HTERT RPE-1 (cell line): ENCODE measurements around the gene NPL.

ENCODE experiments used
- in situ Hi-C: fragments of 300-500 bp; cut with MboI; formaldehyde crosslinking; loops from 4 replicates; pipeline ENCODE4 v1.14.3; 2020; ENCODE audit warnings: low sequenced_read_pairs

Gene NPL, protein sequence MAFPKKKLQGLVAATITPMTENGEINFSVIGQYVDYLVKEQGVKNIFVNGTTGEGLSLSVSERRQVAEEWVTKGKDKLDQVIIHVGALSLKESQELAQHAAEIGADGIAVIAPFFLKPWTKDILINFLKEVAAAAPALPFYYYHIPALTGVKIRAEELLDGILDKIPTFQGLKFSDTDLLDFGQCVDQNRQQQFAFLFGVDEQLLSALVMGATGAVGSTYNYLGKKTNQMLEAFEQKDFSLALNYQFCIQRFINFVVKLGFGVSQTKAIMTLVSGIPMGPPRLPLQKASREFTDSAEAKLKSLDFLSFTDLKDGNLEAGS

DNA sequence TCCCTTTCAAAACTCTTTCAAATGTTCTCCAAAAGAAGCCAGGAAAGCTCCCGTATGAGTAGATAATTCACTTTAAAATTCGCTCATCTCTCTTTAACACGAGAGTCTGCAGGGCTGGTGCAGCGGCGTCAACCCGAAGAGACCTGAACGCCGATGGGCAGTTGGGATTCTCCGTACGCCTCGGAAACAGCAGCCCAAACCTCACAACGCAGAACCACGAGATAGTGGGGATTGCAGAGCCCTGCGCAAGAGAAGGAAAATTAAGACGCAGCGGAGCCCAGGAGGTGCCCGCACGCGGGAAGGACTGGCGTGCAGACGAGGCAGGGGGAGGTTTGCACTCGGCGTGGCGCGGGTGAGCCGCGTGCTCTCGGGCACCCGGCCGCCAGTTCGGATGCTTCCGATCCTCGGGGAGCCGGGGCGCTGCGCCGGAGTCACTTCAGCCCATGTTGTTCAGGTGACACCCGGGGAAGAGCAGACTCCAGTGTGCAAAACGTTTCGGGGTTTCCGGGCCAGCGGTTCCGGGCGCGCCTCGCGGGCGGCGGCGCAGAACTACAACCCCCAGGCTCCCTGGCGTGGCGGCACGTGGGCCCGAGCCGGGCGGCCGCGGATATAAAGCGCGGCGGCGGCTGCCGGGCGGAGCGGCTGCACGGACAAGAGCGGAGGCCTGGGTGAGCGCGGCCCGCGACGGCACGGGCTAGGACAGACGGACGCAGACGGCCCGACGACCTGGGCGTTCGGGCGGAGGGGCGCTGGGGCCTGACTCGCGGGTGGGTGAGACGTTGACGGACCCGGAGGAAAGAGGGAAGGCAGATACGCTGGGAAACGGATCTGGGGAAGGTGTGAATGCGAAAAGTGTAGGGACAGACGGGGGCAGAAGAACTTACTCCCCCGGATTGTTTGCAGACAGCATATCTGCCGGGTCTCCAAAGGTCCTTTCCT, at the start of gene NPL:
TSS of gene NPL (plus strand) at position 636 of the 939 bp plus-strand sequence. CDS start 4,599 bp downstream, outside the sequence.
- in situ Hi-C loops: no loop called here

GRCh38 chr1:182740120-182740519, 49.5 kb upstream of the NPL start:
- in situ Hi-C loops: no loop called here

- in situ Hi-C loops: no loop called here
Observed at GRCh38 chr1:182742780-182743179, 46.8 kb upstream of the NPL start.

DNA sequence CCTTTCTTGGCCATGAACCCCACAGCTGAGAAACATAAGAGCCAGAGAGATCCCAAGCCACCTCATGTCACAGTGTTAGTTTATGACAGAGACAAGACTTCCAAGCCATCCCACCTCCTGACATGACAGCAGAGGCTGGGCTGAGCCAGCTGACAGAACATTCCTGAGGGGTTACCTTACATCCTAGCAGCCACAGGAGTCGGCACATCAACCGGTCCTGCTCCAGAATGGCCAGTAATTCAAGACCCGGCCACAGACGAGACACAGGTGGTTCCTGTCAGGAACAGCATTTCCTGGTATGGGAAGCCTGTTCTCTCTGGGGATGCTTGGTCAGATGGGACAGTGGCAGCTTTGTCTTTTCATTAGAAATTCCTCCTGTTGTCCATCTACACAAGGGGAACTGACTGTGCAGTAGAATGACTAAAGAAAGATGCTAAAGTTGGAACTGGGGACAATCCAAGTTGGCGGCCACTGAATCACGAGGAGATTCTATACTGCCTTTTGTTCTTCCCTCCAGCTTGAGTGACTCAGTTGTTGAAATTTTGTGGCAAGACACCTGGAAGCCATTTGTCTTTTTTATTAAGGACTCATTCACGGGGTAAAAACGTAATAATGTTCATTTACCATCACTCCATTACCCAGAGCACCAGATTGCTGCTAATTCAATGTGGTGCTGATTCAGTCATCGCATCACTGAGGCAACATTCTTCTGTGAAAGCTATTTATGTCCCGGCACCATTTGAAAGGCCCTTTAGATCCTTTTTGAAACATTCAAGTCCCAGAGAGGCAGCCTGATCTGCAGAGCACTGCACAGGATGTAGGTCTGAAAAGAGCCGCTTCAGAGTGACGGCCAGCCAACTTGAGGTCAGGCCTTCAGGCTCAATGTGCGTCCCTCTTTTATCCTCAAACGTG, 37.2 kb upstream of the NPL start:
- in situ Hi-C loops: no loop called here

GRCh38 chr1:182754087-182754486, 35.5 kb upstream of the NPL start:
- in situ Hi-C loops: no loop called here

GRCh38 chr1:182754543-182755314, 34.8 kb upstream of the NPL start:
- in situ Hi-C loops: no loop called here

DNA sequence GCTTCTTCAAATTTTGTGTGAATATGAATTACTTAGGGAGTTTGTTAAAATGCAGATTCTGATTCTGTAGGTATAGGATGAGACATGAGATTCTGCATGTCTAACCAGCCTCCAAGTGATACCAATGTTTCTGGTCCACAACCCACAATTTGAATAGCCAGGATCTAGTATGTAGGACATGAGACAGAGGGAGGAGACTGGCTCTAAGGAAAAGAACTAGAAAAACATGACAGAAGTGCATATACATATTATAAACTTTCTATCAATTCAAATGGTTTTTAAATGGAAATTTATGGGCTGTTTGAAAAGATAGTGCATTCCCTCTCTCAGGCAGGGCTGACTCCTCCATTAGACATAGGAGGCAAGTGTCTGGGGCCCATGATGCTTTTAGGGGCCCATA, 33.9 kb upstream of the NPL start:
- in situ Hi-C loops: no loop called here

DNA sequence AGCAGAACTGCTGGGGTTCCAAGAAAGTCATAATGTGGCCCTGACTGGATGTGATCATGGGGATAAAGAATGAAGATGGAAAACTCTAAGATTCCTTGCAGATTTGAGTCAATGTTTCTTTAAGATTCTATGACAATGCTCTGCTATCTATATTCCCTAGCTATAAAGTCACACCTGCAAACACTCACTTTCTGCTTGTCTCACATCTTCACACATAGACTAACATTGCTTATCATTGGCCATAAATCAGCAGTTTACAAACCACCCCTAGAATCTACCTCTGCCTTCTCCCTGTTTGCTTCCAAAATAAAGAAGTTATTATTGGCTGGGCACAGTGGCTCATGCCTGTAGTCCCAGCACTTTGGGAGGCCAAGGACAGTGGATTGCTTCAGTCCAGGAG, 33.1 kb upstream of the NPL start:
- in situ Hi-C loops: no loop called here

DNA sequence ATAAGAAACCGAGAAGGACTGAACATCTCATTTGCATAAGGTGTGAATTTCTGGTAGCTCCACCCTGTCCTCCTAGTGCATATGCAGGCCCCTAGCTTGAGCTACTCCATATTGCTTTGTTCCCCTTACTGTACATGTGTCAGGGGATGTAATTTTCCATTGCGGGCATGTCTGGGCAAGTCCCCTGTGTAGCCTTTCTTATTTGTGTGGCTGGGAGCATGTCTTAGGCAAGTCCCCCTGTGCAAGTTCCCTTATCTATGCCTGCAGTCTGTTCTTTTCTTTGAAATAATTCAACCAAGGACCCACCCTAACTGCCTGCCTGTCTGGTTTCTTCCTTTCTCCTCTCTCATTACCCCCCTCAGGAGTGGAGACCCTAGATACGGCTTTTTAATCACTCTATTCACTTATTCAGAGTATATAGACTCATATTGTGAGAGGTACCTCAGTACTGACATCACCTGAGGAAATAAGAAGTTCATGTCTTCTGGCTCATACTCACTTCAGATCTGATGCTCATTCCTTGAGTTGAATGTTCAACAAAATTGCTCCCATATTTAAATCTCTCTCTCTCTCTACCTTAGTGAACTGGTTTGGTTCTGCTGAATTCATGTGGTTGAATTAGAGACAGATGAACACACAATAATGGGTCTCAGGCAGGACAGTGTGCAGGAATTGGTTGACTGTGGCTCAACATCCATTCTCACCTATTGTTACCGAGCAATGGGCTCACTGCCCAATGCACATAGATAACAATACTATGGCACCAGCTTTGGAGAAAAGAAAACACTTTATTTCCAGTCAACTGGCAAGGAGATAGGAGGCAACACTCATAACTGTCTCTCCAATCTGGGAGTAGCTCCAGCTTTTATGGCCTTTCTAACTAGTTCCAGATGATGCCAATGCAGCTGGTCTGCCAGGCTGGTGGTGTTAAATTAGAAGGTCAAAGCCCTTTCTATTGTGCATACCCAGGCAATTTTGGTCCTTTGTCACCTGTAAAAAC, 27.9 kb upstream of the NPL start:
- in situ Hi-C loops: no loop called here

GRCh38 chr1:182762536-182762935, 27.0 kb upstream of the NPL start:
- in situ Hi-C loops: no loop called here

DNA sequence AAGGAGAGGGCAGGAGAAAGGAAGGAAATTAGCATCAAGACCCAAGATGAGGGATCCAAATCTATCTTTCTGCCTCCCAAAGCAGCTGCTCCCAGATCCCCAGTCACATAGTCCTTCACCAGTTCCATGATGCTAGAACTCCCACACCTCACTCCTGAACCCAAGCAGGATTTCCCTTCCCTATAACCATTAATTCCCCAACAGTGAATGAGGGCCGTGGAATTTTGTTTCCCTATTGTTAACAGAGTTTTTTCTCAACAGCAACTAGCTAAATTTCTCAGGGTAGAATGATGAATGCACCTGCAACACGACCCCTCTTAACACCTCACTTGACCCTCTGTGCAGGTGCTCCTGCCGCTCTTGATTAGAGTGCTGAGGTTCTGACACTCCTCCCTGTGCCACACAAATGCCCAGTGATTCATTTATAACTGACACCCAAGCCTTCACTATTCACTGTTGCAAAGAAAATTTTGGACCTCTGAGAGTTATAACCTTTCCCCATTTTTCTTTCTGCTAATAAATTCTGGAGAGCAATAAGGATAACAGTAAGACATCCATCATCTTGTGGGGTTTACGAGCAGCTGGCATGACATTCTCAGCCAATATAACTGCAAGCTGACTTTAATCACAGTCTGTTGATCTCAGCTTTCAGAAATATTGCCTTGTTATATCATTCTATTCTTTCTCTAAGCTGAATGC, 25.4 kb upstream of the NPL start:
- in situ Hi-C loops: no loop called here

GRCh38 chr1:182765391-182765790, 24.2 kb upstream of the NPL start:
- in situ Hi-C loops: no loop called here

DNA sequence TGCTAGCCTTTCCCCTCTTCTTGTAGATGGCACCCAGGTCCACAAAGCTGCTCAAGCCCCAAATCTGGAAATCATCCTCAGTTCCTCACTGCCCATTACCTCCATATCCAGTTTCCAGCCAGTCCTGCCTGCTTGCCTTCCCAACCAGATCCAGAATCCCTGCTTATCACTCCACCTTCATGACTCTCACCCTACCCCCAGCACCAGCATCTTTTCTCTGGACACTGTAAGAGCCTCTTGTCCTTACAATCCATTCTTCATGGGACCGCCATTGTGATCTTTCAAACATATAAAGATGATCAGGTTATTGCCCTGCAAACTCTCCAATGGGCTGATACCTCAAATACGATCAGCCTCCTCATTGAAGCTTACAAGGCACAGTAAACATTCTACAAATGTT, 23.5 kb upstream of the NPL start:
- in situ Hi-C loops: no loop called here

DNA sequence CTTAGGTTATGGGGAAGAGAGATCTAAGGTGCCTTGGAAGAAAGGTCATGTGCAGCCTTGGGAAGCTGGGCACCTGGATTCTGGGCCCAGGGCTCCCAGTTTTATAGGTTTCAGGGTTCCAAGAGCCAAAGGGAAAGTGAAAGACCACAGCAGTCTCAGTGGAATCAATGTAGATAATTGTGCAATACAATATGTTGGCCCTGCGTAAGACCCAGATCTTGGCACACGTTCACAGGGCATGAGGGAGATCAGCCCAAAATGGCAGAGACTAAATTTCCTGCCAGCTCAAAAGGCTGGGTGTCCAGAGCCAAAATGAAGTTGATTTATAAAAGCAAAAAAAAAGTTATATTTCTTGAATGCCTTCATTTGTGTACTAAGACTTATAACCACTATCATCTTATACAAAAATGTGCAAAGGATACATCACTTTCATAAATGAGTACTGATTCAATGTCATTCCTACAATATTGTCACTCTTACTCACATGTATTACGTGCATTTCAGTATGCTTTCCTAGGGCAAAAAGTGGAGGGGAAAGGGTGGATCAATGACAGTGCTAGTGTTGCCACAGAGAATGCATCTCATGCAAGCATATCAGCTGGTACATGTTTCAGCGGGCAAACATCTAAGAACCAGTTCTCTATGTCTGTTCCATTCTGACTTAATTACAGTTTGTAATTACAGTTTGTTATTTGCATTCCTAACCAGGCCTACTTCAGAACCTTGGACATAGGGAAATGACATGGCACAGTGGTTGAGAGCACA, 22.5 kb upstream of the NPL start:
- in situ Hi-C loops: no loop called here

DNA sequence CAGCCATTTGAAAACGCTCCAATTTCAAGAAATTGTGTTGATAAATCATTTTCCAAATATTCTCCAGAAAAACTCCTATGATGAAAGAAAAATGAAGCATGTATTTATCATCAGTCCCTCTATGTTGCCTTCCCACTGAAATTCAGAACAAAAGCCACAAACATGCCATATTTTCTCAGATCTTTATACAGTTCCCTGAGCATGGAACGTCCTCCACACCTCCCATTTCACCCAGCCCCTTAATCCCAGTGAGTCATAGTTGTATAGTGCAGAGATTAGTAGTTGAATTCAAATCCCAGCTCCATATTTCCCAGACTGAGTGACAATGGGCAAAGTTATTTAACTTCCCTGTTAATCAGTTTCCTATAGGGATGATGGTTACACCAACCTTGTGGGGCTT, 20.6 kb upstream of the NPL start:
- in situ Hi-C loops: no loop called here

GRCh38 chr1:182770232-182770631, 19.3 kb upstream of the NPL start:
- in situ Hi-C loops: no loop called here

DNA sequence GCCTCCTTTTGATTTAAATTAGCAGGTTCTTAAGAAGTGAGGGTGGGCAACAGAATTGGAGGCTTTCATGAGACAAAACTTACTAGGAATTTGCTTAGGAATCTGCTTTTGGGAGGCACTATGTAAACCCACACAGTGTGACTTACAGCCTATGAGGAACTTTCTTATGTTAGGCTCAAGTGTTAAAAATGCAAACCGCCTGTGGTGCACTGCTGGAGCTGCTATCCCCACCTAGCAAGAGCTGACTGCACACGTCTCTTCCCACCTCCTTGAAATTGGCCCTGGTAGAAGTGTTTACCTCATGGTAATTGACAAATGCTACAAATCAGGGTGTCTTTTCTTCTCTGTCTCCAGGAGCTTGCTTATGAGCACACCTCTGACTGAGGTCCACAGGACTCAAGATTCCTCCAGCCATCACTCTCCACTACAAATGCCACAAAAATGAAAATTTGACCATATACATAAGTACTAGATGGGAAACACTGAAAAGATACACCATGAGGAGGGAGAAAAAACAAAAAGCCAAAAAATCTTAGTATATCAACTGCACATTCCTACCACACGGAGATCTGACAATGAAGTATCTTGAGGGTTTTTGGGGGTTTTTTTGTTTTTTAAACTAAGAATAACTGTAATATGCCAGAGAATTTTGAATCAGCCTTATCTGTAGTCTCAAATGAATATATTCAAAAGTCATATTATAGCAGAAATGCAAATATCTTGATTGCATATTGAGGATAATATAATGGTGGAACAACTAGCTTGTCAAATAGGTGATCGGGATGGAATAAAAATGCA, 18.2 kb upstream of the NPL start:
- in situ Hi-C loops: no loop called here
